NCI-H774 (cell line): Measurements from ENCODE around the gene NKX3-2.

ENCODE experiments used
- DNase-seq: peaks from one replicate; lab custom pipeline; 2025; lab: John Stamatoyannopoulos, UW

The NKX3-2 gene

DNA sequence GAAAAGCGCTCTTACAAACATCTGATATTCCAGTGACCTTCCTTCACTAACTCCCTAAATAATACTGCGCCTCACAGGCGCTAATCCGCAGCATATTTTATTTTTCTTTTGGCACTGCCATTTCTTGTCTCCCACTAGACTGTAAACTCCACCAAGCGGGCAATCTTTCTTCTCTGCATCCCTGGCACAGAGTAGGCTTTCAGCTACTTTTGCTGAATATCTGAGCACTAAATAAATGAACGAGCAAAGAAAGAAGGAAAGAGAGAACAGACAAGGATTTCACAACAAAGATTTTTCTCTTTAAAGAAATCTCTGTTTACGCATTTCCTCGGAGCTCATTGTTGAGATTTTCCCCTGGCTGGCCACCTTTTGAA is 12.7 kb downstream of the NKX3-2 start:
- no peak for DNase-seq

DNA sequence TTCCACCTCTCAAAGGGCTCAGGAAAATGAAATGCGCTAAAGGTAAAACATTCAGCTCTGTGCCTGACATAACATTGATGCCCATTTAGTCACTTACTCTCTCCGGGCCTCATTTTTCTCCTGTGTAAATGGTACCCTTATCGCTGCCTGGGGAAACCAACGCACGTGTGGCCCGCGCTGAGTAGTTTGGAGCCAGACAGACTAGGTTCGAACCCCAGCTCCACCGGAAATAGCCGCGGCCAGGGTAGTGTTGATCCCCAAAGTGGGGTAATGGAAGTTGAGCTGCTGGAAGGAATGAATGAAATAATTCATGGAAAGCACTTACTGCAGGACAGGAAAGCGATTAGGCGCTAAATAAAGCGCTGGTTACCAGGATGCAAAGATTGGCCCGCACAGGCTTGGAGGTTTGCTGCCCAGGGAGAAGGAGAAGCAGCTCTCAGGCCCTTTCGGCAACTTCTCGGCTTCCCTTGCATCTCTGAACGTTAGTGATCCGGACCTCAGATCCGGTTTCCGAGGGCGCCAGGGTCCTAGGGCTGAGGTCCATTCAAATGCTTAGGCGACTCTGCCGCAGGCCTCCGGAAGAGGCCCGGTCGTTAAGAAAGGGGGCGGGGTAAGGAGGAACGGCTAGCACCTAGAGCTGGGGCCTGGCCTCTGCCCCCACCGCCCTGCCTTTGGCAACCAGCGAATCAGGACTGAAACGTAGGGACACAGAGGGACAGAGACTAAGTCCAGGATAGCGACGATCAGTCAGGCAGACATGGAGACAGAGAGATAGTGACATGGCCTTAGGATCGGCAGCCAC is 13.3 kb downstream of the NKX3-2 start:
- no peak for DNase-seq

DNA sequence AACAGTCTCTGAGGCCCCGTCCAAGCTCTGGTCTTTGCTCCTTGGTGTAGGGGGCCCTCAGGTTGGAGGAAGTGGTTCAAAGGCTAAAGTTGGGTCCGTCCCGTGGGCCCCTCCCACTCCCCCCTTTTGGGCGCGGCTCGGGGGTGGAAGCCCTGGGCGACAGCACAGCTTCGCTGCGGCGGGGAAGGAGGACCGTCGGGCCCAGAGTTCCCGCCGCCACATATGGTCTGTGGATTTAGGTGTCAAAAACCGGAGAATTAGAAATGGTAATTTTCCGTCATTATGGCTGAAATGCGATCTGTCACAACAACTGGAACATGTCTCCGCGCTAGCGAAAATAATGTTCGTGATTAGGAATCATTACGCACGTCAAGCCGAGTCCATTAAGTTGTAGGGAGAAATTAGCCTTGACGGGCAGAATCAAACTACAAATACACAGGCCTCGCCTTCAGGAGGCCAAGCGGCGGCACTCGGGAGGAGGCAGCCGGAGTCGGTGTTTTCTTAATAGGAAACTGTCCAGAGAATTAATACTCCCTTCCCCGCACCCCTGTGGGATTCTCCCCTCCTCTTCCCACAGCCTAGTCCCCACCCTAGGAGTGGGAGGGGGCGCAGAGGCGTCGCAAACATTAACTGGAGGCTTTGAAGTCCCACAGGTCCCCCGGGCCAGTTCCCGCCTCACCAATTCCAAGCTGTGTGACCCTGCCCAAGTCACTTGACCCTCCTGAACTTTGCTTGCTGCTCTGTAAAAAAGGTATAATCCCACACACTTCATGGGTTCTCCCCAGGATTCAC is 15.0 kb downstream of the NKX3-2 start:
- no peak for DNase-seq

DNA sequence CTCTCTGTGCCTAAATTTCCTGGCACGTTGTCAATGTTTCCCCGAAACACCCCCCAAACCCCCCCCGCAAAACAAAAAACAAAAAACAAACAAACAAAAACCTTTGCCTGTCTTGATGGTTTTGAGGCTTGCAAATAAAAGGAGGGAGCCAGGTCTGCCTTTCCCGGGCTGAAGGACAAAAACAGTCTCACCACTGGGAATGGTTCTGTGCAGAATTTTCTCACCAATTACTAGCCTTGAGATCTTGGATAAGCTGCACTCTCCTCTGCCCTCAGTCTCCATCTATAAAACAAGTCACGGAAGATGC is 15.5 kb downstream of the NKX3-2 start:
- no peak for DNase-seq

DNA sequence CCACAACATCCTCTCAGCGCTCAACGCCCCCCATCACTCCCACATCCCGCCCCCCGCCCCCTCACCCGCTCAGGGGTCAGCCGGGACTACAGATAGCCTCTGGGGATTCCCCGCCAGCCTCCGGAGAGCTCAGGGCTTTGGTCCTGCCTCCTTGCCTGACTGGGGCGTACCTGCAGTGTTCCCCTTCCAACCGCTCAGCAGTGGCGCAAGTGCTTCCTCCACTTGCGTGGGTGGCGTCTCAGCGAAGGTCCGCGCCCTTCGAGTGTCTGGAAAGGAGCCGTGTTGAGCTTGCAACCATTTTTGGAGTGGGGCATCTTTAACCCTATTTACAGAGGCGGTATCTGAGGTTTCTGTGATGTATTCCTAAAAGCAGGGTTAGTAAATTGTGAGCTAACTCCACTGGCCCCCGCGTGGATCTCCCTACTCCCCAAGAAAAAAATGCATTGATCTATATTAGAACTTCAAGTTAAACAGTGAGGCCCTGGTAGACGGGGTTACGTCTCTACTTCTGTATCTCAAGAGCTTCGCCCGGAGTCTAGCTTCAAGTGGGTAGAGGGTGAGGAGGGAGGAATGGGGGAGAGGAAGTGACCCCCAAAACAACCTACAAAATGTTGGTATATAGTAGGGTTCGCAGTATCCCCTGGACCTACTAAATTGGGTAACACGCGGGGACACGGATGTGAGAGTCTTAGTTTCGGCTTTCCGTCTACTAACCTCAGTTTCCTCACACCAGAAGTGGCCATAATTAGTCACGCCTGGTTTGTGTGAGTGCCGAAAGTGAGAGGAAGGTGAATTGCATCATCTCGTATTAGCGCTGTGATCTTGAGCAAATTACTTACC is 16.1 kb downstream of the NKX3-2 start:
- DNase-seq = no peak

DNA sequence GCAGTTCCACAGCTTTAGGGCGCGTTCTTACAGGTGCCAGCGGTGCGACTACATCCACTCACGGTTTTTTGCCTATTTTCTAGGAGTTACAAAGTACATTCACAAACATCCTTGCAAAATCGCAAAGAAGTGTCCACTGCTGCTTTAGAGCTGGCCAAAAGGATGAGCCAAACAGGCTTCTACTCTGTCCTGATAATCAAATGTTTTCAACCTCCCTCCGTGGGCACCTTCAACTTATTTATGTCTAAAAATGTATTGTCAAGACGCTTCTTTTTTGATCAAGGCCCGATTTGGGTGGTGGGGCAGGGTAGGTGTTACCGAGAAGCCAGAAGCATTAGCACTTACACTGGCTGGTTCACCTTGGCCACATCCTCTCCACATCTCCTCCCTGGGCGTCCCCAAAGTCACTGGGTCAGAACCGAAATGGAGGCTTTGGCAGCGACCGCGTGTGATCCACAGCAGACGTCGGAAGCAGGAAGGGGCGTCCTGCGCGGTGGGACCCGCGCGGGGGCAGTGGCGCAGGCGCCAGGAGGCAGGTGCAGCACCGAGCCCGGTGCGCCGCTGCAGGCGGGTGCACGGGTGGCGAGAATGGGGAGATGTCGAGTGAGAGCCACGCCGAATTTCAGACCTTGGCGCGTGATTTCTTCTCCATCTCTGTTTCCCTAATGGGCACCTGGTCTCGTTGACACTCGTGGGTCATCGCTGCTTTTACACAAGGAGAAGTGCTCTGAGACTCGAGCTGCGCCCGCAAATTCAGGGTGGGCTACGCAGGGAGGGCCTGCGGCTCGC is 16.9 kb downstream of the NKX3-2 start:
- DNase-seq = no peak

DNA sequence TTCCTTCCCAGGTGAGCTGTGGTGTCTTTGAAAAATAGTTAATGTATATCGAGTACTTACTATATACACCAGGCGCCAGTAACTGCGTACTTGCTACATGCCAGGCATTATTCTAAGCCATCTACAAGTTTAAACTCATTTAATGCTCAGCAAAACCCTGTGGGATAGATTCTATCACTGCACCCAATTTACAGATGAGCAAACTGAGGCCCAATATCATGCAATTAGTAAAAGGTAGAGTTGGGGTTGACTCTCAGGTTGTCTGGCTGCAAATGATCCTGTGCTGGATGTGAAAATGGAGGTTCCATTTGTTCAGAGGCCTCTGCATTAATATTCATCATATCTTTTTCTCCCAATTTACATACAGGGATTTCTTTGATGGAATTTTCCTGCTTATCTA is 17.6 kb downstream of the NKX3-2 start:
- no peak for DNase-seq

DNA sequence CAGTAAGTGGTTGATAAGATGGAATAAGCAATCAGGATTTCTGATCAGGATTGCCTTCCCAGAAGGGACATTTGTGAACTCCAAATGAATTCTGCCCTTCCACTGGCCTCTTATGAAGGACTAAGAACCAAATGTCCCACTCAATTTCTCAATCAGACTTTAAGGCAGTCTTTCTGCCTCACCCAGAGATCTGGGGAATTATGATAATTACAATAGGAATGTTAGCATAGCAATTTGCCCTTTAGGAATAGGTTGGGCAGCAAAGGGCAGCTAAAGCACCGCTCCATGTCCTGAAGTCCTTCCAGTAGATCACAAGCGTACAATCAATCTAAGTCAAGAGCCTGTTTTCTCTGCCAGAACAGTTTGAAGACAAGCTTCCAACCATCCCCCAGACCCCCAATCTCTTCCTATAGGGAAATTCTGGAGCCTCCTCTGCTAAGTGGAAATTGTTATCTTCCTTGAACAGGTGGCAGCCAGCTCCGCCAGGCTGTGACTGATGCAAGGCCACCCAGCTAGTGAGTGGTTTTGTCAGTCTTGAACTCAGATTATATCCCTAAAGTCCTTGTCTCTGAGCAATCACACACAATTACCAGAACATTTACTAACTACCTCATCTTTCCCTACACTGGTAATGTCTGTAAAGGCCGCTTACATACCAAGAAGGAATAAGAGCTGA is 18.6 kb downstream of the NKX3-2 start:
- DNase-seq = no peak

DNA sequence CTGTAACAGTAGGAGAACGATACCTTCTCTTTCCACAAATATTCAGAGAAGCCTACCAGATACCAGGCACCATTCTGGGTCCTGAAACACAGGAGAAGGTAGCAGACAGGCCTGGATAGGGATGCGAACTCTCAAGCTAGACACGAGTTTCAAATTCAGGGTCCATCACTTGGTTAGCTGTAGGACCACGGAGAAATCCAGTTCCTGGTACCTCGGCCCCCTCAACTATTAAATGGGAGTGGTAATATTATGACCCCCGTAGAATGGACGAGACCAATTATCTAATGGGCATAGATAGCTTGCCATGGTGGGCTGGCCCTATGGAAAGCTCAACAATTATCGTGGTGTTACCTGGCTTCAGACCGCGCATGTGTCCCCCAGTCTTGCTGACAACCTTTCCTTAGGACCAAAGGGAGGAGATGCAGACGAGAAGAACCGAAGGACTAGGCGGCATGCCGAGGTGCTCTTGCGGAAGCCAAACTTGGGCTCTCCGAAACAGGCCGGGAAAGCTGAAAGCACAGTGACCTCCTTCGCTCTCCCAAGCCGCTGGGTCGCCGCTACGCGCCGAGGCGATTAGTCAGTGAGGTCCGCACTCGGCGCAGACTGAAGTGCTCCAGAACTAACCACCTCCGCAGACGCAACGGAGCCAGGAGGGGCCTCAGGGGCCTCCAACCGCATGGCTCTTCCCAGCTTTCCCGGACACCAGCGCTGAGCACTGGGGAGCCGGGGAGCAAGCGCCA is 19.6 kb downstream of the NKX3-2 start:
- no peak for DNase-seq

DNA sequence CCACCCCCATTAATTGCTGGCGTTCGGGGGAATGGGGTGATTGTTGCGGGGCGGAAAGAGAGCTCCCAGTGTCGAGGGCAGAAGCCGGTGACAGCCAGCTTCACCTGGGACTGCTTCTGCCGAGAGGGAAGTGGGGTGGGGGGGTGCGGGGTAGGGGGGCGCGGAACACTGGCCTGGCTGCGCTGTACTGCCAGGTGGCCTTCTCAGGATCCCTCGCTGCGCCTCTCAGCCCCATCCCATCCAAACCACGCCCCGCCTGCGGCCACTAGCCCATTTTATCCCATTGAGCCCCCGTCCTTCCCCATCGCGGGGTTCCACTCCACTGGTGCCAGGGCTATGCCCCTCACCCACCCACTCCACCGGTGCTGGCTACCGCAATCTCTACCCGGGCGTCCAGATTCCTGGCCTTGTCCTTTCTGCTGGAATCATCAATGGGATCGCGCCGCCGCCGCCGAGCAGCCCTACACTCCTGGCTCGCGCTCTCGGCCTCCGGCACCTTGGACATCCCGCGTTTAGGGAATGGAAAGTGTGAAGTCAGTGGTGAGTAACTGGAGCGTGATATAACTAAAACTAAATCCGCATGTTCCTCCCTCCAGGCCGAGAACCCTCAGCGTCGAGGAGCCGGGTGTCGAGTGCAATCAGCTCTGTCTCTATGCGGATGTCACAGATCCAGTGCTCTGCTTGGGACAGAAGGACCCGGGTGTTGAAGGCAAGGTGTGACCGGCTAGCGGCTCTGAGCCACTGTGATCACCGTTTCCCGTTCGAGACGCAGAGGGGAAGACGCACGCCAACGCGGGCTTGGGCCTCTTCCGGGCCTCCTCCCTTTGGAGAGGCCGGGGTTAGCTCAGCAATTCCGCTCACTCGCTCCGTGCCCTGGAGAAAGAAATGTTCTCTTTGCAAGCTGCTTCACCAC is 20.5 kb downstream of the NKX3-2 start:
- DNase-seq = no peak

DNA sequence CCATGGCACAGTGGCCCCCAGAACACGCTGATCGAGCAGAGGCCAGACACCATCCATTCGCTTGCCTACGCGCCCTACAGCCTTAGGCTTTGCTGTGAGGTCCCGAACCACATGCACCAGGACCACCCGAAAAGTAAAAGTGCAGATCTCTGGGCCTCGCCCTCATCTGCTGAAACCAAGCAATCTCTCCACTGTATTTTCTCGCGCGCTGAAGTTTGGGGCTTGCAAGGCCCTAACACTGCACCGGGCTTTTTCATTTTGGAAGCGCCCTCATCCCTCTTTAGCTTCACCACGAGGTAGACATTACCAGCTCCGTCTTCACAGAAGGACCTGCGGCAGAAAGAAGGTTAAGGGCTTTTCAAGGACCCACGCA is 21.2 kb downstream of the NKX3-2 start:
- no peak for DNase-seq

DNA sequence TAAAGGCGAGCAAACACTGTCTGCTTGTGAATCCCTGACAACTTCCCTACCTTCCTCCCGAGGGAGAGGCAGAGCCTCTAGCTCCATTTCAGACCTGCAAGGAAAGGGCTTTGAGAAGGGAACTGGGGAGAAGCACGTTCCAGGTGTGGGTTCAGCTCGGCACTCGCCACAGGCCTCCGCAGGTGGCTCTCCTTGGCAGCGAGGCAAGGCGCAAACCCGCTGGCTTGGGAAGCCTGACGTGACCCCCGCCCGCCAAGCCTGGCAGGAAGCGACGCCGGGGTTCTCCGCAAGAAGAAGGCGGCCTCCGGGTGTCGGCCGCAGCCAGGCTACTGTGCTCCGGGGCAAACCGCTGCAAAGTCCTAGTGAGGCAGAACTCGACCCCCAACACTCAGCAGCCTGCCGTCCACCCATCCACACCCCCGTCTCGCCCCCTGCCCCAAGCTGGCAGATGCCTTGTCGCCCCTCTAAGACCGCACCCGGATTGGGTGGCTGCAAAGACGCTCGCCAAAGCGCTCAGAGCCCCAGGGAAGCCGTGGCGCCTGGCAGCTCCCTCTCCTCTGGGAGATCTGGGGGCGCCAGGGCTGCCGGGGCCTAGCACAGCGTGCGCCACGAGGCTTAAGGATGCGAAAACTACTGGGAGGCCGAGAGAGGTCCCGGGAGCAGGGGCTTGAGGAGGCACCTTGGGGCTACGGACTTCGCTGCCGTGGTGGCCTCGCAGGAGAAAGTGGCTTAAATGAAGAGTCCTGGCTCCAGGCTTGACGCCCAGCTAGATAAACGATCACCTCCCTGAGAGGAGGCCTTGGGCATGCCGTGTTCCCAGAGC is 21.8 kb downstream of the NKX3-2 start:
- DNase-seq = no peak

DNA sequence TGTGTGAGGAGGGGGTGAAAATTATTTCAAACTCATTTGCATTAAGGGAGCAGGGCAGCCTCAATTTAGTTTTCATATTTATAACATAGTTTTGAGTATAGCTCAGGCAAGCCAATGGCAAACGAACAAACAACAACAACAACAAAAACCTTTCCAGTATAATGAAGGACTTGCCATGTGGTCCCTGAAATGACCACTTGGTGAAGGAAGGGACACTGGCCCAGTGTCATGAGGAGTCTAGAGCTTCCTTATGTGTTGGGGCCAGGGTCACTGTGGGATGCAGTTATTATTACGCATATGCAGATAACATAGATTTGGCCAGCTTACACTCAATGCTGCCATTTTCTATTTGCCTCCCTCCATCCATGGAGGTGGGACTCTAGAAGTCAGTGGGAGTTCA is 23.3 kb downstream of the NKX3-2 start:
- no peak for DNase-seq

DNA sequence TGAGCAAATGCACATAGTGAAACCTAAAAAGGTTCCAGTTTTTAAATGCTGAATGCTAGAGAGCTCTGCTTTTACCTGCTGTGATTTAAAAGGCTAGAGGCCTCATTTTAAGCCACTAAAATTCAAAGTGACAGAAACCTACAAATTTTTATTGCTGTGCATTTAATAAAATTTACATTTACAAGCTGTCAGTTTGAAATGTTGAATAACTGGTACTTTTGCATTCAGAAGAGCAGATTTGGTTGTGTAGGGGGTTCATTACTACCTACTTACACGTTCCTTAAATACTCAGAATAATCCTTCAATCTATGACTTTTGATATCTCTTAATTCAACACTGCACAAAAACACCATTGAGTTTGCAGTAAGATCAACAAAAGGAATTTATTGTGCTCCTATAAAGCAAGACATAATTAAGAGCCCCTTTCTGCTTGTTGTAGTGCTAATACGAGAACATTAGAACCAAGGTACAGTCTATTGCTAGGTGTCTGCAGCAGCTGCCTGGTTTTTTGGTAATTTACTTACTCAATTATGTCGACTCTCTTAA is 27.9 kb downstream of the NKX3-2 start:
- no peak for DNase-seq

DNA sequence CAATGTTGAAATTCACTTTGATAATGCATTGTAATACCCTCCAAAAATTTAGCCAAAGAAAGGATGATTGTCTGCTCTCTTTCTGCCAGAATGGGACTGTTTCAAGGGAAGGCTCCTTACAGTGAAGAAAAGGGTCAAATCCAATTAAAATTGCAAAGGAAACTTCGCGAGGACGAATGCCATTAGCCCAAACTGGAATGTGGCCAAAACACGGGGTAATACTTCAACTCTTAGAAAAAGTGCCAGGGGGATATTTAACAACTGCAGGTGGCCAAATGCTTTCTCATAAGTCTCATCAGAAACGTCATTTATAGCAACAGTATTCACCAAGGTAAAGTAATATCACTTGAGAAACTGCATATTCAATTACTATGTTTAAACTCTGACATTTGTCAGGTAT is 29.0 kb downstream of the NKX3-2 start:
- DNase-seq = no peak

DNA sequence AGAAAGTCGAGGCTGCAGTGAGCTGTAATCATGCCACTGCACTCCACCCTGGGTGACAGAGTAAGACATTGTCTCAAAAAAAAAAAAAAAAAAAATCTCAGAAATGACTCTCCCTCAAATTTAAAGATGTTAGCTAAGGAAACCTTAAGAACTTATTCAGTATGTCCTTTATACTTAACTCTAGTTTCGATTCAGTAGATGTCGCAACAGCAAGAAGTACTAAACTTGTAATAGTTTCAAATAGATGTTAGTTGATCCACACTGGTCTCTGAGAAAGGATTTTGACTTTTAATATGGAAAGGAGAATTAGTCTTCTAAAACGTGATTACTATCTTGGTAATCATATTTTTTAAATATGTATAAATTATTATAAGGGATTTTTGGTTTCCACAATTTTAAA is 29.6 kb downstream of the NKX3-2 start:
- DNase-seq = no peak

DNA sequence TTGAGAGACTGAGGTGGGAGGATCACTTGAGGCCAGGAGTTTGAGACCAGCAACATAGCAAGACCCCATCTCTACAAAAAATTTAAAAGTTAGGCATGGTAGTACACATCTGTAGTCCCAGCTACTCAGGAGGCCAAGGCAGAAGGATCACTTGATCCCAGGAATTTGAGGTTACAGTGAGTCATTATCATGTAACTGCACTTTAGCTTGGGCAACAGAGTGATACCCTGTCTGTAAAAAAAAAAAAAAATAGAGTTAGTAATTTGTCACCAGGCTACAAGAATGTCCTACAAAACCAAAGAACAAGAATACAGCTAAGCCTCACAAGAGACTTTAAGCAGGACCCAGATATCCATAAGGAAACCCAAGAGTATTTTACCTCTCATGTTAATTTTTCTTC is 33.2 kb downstream of the NKX3-2 start:
- DNase-seq = no peak

DNA sequence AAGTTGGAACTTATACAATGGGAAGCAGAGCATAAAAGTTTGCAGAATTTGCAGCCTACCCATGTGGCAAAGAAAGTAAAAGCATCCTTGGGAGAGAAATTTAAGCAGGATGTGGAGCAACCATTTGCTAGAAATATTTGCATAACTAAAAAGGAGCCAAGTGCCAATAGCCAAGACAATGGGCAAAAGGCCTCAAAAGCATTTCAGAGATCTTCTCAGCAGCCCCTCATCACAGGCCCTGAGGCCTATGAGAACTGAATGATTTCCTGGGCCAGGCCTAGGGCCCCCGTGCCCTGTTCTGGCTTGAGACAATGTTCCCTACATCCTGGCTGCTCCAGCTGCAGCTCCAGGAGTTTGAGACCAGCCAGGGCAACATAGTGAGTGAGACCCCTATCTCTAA is 34.9 kb downstream of the NKX3-2 start:
- no peak for DNase-seq

DNA sequence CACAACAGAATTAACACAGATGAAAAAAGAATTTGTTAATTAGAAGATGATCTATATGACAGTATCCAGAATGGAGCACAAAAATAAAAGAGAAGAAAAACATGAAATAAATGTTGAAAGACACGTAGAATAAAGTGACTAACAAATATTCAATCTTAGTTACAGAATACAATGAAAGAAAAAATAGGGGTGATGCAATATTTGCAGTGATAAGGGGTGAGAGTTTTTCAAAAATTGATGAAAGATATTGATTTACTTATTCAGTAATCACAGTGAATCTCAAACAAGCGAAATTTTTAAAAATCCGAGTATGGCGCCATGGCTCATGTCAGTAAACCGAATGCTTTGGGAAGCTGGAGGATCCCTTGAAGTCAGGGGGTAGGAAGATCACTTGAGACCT is 39.9 kb downstream of the NKX3-2 start:
- DNase-seq = no peak
